A673 (cell line): Measurements from ENCODE around the gene CWC27. TPM values are rescaled to one million over a fixed set of nuclear protein-coding genes. Genes with fewer than 3 reads are reported as not detected.

ENCODE experiments used
- BruUV-seq: library from RNA; stranded (reverse); fragments of 400-500 nt; replicated peaks from 2 replicates; lab custom pipeline; 2021; lab: Mats Ljungman, UMichigan
- CTCF ChIA-PET: fragments of 300-600 bp; sonication (Branson Sonifier 250); formaldehyde crosslinking; loops from one replicate; lab custom pipeline; 2022; ENCODE audit warnings: antibody characterized with exemption; lab: Charles Lee
- POLR2A ChIA-PET: fragments of 300-600 bp; sonication (Branson Sonifier 250); formaldehyde crosslinking; loops from one replicate; lab custom pipeline; 2022; ENCODE audit warnings: antibody characterized with exemption; ENCODE audit not compliant: low non-redundant PET; lab: Charles Lee
- DNase-seq: peaks from one replicate; pipeline ENCODE4 v3.0.0-alpha.2; 2015; ENCODE audit warnings: low spot score
- H3K27ac ChIP-seq: fragments of 200-600 bp; sonication (generic); 2 replicates; pipeline ENCODE4 v1.5.1; 2016; ENCODE audit warnings: mixed run types, low read depth, mild to moderate bottlenecking, mixed read lengths, antibody characterized with exemption, low read length; ENCODE audit not compliant: poor library complexity, severe bottlenecking
- H3K27me3 ChIP-seq: fragments of 200-600 bp; sonication (generic); replicated peaks from 2 replicates; pipeline ENCODE4 v1.6.1; 2017; ENCODE audit warnings: mixed run types, low read depth, mild to moderate bottlenecking, mixed read lengths, antibody characterized with exemption, low read length; ENCODE audit not compliant: insufficient read depth, poor library complexity
- H3K36me3 ChIP-seq: fragments of 200-600 bp; sonication (generic); 2 replicates; pipeline ENCODE4 v1.6.1; 2016; ENCODE audit warnings: mixed run types, mild to moderate bottlenecking, mixed read lengths, antibody characterized with exemption, low read length; ENCODE audit not compliant: insufficient read depth, poor library complexity, severe bottlenecking
- H3K4me1 ChIP-seq: fragments of 200-600 bp; sonication (generic); 2 replicates; pipeline ENCODE4 v1.6.1; 2017; ENCODE audit warnings: mixed run types, mild to moderate bottlenecking, mixed read lengths, antibody characterized with exemption, low read length; ENCODE audit not compliant: insufficient read depth, poor library complexity, severe bottlenecking
- H3K4me3 ChIP-seq: fragments of 200-600 bp; sonication (generic); 2 replicates; pipeline ENCODE4 v1.5.1; 2016; ENCODE audit warnings: low read depth, mixed run types, mild to moderate bottlenecking, mixed read lengths, low read length; ENCODE audit not compliant: poor library complexity, severe bottlenecking
- H3K9me3 ChIP-seq: fragments of 200-600 bp; sonication (generic); 2 replicates; pipeline ENCODE4 v1.6.1; 2016; ENCODE audit warnings: mixed run types, low read depth, mild to moderate bottlenecking, mixed read lengths, antibody characterized with exemption, low read length; ENCODE audit not compliant: poor library complexity, severe bottlenecking
- CTCF ChIP-seq: fragments of 300-800, 200-600 bp; sonication (generic); conservative IDR thresholded peaks from 2 replicates; pipeline ENCODE4 v1.5.1; 2017; ENCODE audit warnings: low read depth, mild to moderate bottlenecking, antibody characterized with exemption, low read length, moderate library complexity, mixed read lengths
- EZH2 ChIP-seq: fragments of 200-600 bp; sonication (generic); IDR thresholded peaks from 2 replicates; pipeline ENCODE4 v1.6.1; 2017; ENCODE audit warnings: borderline replicate concordance, low read depth, mild to moderate bottlenecking, mixed read lengths, antibody characterized with exemption, low read length; ENCODE audit not compliant: poor library complexity, severe bottlenecking
- intact Hi-C: fragments of 100-400 bp; cut with micrococcal nuclease; formaldehyde crosslinking; loops from one replicate; pipeline ENCODE4 v1.10.0; 2022; ENCODE audit not compliant: unreplicated experiment
- total RNA-seq: library from RNA; stranded (reverse); gene quantifications from 2 replicates; pipeline ENCODE4 v1.2.3, GENCODE V29; 2021

CWC27 gene
- total RNA-seq, 1 experiment from 2014 or later: 38.0 TPM

GRCh38 chr5:65047225-65047624, 278.5 kb downstream of the CWC27 start:
- Histone ChIP-seq H3K27ac (no peak overlapping the region), H3K9me3 (no peaks in the 10 kb centered on the region), H3K4me1 (peaks cover 4% of the 10 kb centered on the region), H3K4me3 (no peak overlapping the region), H3K27me3 (no peaks in the 10 kb centered on the region), H3K36me3 (no peaks in the 10 kb centered on the region)
- no peak for TF ChIP-seq EZH2
- no peak for TF ChIP-seq CTCF
- DNase-seq: no peak
- intact Hi-C loops: no loop called here
- ChIA-PET POLR2A (no interaction called here), CTCF (no interaction called here)
- BruUV-seq: no TSS peak

- ChIA-PET POLR2A (no interaction called here), CTCF (no interaction called here)
- Histone ChIP-seq H3K9me3 (no peaks in the 10 kb centered on the region), H3K27me3 (no peaks in the 10 kb centered on the region), H3K4me1 (peaks cover 4% of the 10 kb centered on the region), H3K36me3 (no peaks in the 10 kb centered on the region), H3K4me3 (no peak overlapping the region), H3K27ac (no peak overlapping the region)
- intact Hi-C loops: no loop called here
- no peak for DNase-seq
- BruUV-seq: no TSS peak
- TF ChIP-seq CTCF (no peak), EZH2 (no peak)
Measured at GRCh38 chr5:65047948-65048690, 279.4 kb downstream of the CWC27 start.

GRCh38 chr5:65050140-65050539, 281.4 kb downstream of the CWC27 start:
- BruUV-seq: no TSS peak
- CTCF ChIA-PET: no interaction called here
- intact Hi-C loops: no loop called here

More at GRCh38 chr5:65050140-65050539, 281.4 kb downstream of the CWC27 start:
- no peaks in the 10 kb centered on the region for H3K27me3 ChIP-seq
- H3K9me3 ChIP-seq: no peaks in the 10 kb centered on the region
- peaks cover 4% of the 10 kb centered on the region for H3K4me1 ChIP-seq
- H3K36me3 ChIP-seq: no peaks in the 10 kb centered on the region
- no peak overlapping the region for H3K4me3 ChIP-seq
- TF ChIP-seq CTCF (no peak), EZH2 (no peak)
- DNase-seq: no peak
- H3K27ac ChIP-seq: no peak overlapping the region
- POLR2A ChIA-PET: no interaction called here
